K562 (cell line): Measurements from ENCODE around the gene UBAC2. TPM values are rescaled to one million over a fixed set of nuclear protein-coding genes. Genes with fewer than 3 reads are reported as not detected.

Source experiments
- GTF2F1 ChIP-seq: IDR thresholded peaks from 2 replicates; pipeline ENCODE4 v1.6.1; 2011; ENCODE audit warnings: low read depth, low read length, improper control_type of control experiment
- TEAD4 ChIP-seq, 2 experiments: sonication (generic) in 1 of 2; formaldehyde crosslinking in 1 of 2; IDR thresholded peaks; 2 replicates each; pipeline versions ENCODE4 v1.6.1 to v1.8.0; 2012 to 2022; ENCODE audit warnings: borderline replicate concordance in 1 of 2, inconsistent platforms in 1 of 2, low read length in 1 of 2, mild to moderate bottlenecking in 1 of 2, missing genetic modification reagents in 1 of 2
- polyA plus RNA-seq, 8 experiments: library from polyadenylated mRNA; depleted of rRNA in 4 of 8; stranded (reverse) in 5 of 8; unstranded in 3 of 8; fragments of >200 nt; fragmentation: Nextera tagmentation in 2 of 8; fragmentation: Illumina TruSeq in 1 of 8; extraction: Ambion mirVana in 2 of 8; extraction: Trizol in 1 of 8; gene quantifications; 2 replicates each; pipeline versions ENCODE4 v1.2.1 to v1.2.3, GENCODE V29; 2011 to 2014; ENCODE audit warnings: inconsistent platforms in 1 of 8, missing spikeins in 1 of 8
- total RNA-seq, 7 experiments: library from RNA; depleted of rRNA in 6 of 7; stranded (reverse); fragments of >200 nt in 6 of 7; fragmentation: Illumina TruSeq in 2 of 7; extraction: Trizol in 2 of 7; gene quantifications; 2 replicates each; pipeline versions ENCODE4 v1.2.1 to v1.2.3, GENCODE V29; 2011 to 2021; ENCODE audit warnings: low replicate concordance in 1 of 7
- TF ChIP-seq, protein P1 (sequence below), 2 experiments: fragments of 200-800 bp in 1 of 2; sonication (Bioruptor generic) in 1 of 2; sonication (generic) in 1 of 2; formaldehyde crosslinking in 1 of 2; IDR thresholded peaks in 1 of 2; conservative IDR thresholded peaks in 1 of 2; 2 replicates each; pipeline versions ENCODE4 v1.5.0 to v1.6.1; 2016 to 2020; ENCODE audit warnings: missing compliant biosample characterization in 1 of 2, missing genetic modification characterization in 1 of 2, missing genetic modification reagents in 1 of 2
- TF ChIP-seq, protein P2 (sequence below), 2 experiments: fragments of 250-450 bp in 1 of 2; fragments of 450-650 bp in 1 of 2; sonication (Bioruptor Pico) in 1 of 2; IDR thresholded peaks; 2 replicates each; pipeline versions ENCODE4 v1.6.1 to v1.8.0; 2016 to 2021; ENCODE audit warnings: mild to moderate bottlenecking in 2 of 2, moderate library complexity in 2 of 2, missing compliant biosample characterization in 1 of 2, missing genetic modification characterization in 1 of 2
- TF ChIP-seq, protein P3 (sequence below): fragments of 450-650 bp; formaldehyde crosslinking; IDR thresholded peaks from 2 replicates; pipeline ENCODE4 v1.4.0; 2022; ENCODE audit warnings: mild to moderate bottlenecking, moderate library complexity
- TF ChIP-seq, protein P4 (sequence below): fragments of 250-450 bp; sonication (Bioruptor Pico); IDR thresholded peaks from 2 replicates; pipeline ENCODE4 v1.5.0; 2020; ENCODE audit warnings: mild to moderate bottlenecking, borderline replicate concordance

UBAC2 gene
- total and polyA plus RNA-seq, 9 of the 15 experiments (the other 6 are each of a cell fraction or from before 2014, with no cell fraction given) = 6.0 to 84.1 (median 32.3) TPM

DNA sequence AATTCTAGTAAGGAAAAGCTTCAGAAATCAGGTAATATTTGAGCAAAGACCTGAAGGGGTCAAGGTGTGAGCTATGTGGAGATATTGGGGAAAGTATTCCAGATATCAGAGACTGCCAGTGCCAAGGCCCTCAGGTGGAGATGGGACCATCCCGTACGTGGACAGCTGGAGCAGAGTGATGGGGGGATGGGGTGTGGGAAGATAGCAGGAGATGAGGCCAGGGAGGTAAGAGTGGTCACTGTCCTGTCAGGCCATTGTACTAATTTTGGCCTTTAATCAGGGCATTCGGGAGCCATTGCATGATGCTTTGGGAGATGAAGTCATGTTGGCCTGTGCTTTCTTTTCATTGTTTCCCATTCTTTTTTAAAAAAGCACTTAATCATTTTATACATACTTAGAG is 70.6 kb downstream of the UBAC2 start (continued):
- TF ChIP-seq, protein P1, sequence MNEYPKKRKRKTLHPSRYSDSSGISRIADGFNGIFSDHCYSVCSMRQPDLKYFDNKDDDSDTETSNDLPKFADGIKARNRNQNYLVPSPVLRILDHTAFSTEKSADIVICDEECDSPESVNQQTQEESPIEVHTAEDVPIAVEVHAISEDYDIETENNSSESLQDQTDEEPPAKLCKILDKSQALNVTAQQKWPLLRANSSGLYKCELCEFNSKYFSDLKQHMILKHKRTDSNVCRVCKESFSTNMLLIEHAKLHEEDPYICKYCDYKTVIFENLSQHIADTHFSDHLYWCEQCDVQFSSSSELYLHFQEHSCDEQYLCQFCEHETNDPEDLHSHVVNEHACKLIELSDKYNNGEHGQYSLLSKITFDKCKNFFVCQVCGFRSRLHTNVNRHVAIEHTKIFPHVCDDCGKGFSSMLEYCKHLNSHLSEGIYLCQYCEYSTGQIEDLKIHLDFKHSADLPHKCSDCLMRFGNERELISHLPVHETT (CRISPR knock-in tag; conservative IDR thresholded peaks at IDR 0.05 in 1 of 2, IDR thresholded peaks at IDR 0.05 in 1 of 2) = no peak
- TF ChIP-seq, protein P2, sequence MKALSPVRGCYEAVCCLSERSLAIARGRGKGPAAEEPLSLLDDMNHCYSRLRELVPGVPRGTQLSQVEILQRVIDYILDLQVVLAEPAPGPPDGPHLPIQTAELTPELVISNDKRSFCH (CRISPR knock-in tag; IDR thresholded peaks at IDR 0.05) = no peak
- TF ChIP-seq, protein P2 (tag; IDR thresholded peaks at IDR 0.05) = no peak
- no peak for TF ChIP-seq GTF2F1
- TF ChIP-seq TEAD4 (IDR thresholded peaks at IDR 0.05; ENCODE audit: low read length) = no peak
- no peak for TF ChIP-seq TEAD4 (CRISPR knock-in tag; IDR thresholded peaks at IDR 0.05; ENCODE audit: borderline replicate concordance)
- TF ChIP-seq, protein P3, sequence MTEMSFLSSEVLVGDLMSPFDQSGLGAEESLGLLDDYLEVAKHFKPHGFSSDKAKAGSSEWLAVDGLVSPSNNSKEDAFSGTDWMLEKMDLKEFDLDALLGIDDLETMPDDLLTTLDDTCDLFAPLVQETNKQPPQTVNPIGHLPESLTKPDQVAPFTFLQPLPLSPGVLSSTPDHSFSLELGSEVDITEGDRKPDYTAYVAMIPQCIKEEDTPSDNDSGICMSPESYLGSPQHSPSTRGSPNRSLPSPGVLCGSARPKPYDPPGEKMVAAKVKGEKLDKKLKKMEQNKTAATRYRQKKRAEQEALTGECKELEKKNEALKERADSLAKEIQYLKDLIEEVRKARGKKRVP = no peak
- TF ChIP-seq, protein P4, sequence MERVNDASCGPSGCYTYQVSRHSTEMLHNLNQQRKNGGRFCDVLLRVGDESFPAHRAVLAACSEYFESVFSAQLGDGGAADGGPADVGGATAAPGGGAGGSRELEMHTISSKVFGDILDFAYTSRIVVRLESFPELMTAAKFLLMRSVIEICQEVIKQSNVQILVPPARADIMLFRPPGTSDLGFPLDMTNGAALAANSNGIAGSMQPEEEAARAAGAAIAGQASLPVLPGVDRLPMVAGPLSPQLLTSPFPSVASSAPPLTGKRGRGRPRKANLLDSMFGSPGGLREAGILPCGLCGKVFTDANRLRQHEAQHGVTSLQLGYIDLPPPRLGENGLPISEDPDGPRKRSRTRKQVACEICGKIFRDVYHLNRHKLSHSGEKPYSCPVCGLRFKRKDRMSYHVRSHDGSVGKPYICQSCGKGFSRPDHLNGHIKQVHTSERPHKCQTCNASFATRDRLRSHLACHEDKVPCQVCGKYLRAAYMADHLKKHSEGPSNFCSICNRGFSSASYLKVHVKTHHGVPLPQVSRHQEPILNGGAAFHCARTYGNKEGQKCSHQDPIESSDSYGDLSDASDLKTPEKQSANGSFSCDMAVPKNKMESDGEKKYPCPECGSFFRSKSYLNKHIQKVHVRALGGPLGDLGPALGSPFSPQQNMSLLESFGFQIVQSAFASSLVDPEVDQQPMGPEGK (CRISPR knock-in tag) = no peak
